Brain microvascular endothelial cell (primary cell): Measurements from ENCODE around the gene TNRC6B.
A peak's percentile ranks its signal among the peaks of the same experiment; 100 is the strongest.

Experiments
- DNase-seq: peaks from one replicate; pipeline ENCODE4 v3.0.0-alpha.2; 2020
- H3K27ac ChIP-seq: fragments of 250-450 bp; sonication (Bioruptor Pico); 2 replicates; pipeline ENCODE4 v1.5.1; 2020; ENCODE audit warnings: mild to moderate bottlenecking, moderate library complexity
- H3K27me3 ChIP-seq: fragments of 250-450 bp; sonication (Bioruptor Pico); replicated peaks from 2 replicates; pipeline ENCODE4 v1.5.1; 2020; ENCODE audit warnings: mild to moderate bottlenecking
- H3K36me3 ChIP-seq: fragments of 250-450 bp; sonication (Bioruptor Pico); replicated peaks from 2 replicates; pipeline ENCODE4 v1.5.1; 2020; ENCODE audit warnings: mild to moderate bottlenecking
- H3K4me3 ChIP-seq: 2 replicates; pipeline ENCODE4 v1.5.1; 2011; ENCODE audit warnings: low read depth, mild to moderate bottlenecking, control low read depth, low read length, moderate library complexity
- in situ Hi-C: cut with HindIII; loops from 2 replicates; pipeline ENCODE4 v1.10.0; 2017; ENCODE audit warnings: low sequenced_read_pairs, low pct_ligation_motif_present
- TF ChIP-seq, protein P1 (sequence below): IDR thresholded peaks from 2 replicates; pipeline ENCODE4 v1.5.1; 2011; ENCODE audit warnings: low read depth, mild to moderate bottlenecking, moderate library complexity, low read length, control low read depth, inconsistent platforms; ENCODE audit errors: missing control alignments

Gene TNRC6B

DNA sequence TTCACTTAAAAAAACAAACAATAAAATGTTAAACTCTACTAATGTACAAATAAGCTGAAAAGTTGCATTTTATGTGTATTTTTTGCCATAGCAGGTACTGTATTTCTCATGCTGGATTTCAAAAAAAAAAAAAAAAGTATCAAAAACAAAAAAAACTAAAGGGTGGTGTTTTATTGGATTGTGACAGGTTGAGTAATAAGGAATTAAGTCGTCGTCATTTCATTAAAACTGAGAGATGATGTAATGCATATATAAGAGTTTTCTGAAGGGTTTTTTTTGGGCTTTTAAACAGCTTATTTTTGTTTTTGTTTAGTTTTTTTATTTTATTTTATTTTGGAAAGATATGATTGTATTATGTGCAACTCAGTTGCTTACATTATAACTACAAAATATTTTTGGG is 157.6 kb downstream of the TNRC6B start:
- Histone ChIP-seq H3K4me3 (no peak overlapping the region), H3K27me3 (no peaks in the 10 kb centered on the region), H3K36me3 (no peaks in the 10 kb centered on the region), H3K27ac (no peak overlapping the region)
- no peak for DNase-seq
- in situ Hi-C loops = no loop called here
- TF ChIP-seq, protein P1, sequence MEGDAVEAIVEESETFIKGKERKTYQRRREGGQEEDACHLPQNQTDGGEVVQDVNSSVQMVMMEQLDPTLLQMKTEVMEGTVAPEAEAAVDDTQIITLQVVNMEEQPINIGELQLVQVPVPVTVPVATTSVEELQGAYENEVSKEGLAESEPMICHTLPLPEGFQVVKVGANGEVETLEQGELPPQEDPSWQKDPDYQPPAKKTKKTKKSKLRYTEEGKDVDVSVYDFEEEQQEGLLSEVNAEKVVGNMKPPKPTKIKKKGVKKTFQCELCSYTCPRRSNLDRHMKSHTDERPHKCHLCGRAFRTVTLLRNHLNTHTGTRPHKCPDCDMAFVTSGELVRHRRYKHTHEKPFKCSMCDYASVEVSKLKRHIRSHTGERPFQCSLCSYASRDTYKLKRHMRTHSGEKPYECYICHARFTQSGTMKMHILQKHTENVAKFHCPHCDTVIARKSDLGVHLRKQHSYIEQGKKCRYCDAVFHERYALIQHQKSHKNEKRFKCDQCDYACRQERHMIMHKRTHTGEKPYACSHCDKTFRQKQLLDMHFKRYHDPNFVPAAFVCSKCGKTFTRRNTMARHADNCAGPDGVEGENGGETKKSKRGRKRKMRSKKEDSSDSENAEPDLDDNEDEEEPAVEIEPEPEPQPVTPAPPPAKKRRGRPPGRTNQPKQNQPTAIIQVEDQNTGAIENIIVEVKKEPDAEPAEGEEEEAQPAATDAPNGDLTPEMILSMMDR = no peak

DNA sequence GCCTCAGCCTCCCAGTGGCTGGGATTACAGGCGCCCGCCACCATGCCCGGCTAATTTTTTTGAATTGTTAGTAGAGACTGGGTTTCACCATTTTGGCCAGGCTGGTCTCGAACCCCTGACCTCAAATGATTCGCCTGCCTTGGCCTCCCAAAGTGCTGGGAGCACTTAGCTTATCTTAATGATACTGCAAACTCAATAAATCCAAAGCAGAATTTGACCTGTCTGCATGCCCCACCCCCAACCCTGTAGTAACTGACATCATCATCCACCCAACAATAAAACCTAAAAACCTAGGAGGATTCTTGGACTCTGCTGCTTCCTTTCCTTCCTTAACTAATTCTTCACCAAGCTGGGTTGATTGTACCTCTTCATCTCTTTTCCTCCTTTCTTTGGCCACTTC is 162.3 kb downstream of the TNRC6B start:
- TF ChIP-seq, protein P1 = no peak
- no peak overlapping the region for H3K4me3 ChIP-seq
- H3K27ac ChIP-seq = no peak overlapping the region
- DNase-seq = no peak
- in situ Hi-C loops = no loop called here
- no peaks in the 10 kb centered on the region for H3K36me3 ChIP-seq
- H3K27me3 ChIP-seq = no peaks in the 10 kb centered on the region

DNA sequence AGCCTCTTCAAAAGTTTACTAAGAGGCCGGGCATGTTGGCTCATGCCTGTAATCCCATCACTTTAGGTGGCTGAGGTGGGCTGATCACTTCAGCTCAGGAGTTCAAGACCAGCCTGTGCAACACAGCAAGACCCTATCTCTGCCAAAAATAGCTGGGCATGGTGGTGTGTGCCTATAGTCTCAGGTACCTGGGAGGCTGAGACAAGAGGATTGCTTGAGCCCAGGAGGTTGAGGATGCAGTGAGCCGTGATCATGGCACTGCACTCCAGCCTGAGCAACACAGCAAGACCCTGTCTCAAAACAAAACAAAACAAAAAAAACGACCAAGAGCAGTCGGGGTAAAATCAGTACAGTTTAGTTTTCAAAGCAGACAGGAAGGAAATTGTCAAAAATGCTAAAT is 163.9 kb downstream of the TNRC6B start:
- H3K27ac ChIP-seq = no peak overlapping the region
- H3K36me3 ChIP-seq = no peaks in the 10 kb centered on the region
- DNase-seq = no peak
- no peak overlapping the region for H3K4me3 ChIP-seq
- in situ Hi-C loops = no loop called here
- TF ChIP-seq, protein P1 = no peak
- H3K27me3 ChIP-seq = no peaks in the 10 kb centered on the region

DNA sequence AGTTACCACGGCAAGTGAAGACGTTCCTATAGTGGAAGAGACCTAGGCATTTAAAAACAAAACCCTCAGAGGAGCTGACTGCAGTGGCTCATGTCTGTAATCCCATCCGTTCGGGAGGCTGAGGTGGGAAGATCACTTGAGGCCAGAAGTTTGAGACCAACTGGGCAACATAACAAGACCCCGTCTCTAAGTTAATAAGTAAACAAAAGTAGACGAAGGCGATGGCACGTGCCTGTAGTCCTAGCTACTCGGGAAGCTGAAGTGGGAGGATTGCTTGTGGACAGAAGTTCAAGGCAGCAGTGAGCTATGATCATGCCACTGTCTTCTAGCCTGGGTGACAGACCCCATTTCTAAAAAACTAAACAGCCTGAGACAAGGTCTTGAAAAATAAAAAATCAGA is 164.8 kb downstream of the TNRC6B start:
- H3K4me3 ChIP-seq = no peak overlapping the region
- no peak for DNase-seq
- H3K27me3 ChIP-seq = no peaks in the 10 kb centered on the region
- H3K27ac ChIP-seq = no peak overlapping the region
- H3K36me3 ChIP-seq = no peaks in the 10 kb centered on the region
- TF ChIP-seq, protein P1 = no peak
- in situ Hi-C loops = no loop called here

DNA sequence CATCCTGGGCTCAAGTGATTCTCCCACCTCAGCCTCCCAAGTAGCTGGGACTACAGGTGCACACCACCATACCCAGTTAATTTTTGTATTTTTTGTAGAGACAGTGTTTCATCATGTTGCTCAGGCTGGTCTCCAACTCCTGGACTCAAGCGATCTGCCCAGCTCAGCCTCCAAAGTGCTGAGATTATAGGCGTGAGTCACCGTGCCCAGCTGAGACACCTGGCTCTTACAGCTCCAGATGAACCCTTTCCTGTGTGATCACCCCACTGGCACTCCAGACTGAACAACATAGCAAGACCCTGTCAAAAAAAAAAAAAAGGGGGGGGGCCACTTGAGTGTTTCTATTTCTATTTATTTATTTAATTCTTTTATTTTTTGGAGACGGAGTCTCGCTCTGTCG is 167.5 kb downstream of the TNRC6B start:
- Histone ChIP-seq H3K27ac (no peak overlapping the region), H3K27me3 (no peaks in the 10 kb centered on the region), H3K4me3 (peak overlapping the region; percentile 94), H3K36me3 (peaks cover 3% of the 10 kb centered on the region)
- TF ChIP-seq, protein P1 = no peak
- DNase-seq = no peak
- in situ Hi-C loops = no loop called here

DNA sequence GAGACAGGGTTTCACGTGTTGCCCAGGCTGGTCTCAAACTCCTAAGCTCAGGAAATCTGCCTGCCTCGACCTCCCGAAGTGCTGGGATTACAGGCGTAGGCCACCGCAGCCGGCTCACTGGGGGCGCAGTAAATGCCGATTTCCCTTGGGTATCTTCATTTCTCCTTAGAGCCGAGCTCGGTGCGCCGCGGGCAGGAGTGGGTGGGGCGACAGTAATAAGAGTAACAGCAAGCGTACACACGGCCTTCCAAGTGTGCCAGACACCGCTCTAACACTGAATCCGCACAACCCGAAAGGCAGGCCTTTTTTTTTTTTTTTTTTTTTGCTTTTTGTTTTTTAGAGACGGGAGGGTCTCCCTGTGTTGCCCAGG is 168.1 kb downstream of the TNRC6B start:
- Histone ChIP-seq H3K36me3 (peaks cover 9% of the 10 kb centered on the region), H3K27me3 (no peaks in the 10 kb centered on the region), H3K4me3 (peak overlapping the region; percentile 94), H3K27ac (peak overlapping the region; percentile 19)
- TF ChIP-seq, protein P1 = no peak
- DNase-seq = no peak
- in situ Hi-C loops = no loop called here
